ENCODE measurements around the gene GAPT.

GRCh38 chr5:58444805-58445204, 46.4 kb upstream of the GAPT start:
- no peak for TF ChIP-seq EZH2 (IDR thresholded peaks at IDR 0.05; ENCODE audit: low read length, unreplicated experiment)
- no peak for TF ChIP-seq CTCF (conservative IDR thresholded peaks at IDR 0.05; ENCODE audit: low read depth, low read length)
- no peak for TF ChIP-seq EZH2phosphoT487 (IDR thresholded peaks at IDR 0.05; ENCODE audit: borderline replicate concordance, low read length)
